K562 (cell line): ENCODE results near the gene PCBP3. TPM values are rescaled to one million over a fixed set of nuclear protein-coding genes. Genes with fewer than 3 reads are reported as not detected.

Experiments
- ATAC-seq: fragments of 200-7000 bp; cut with Tn5 transposase; 3 replicates; pipeline ENCODE4 v1.9.1; 2020; ENCODE audit warnings: moderate library complexity
- BruUV-seq: library from RNA; stranded (reverse); fragments of 400-500 nt; replicated peaks from 2 replicates; lab custom pipeline; 2021; lab: Mats Ljungman, UMichigan
- CTCF ChIA-PET: fragments of 300-600 bp; formaldehyde crosslinking; extraction: SDS; loops from one replicate; lab custom pipeline; 2021; ENCODE audit warnings: low intra/inter-chr PET ratio; lab: Yijun Ruan, JAX
- POLR2A ChIA-PET: fragments of 300-600, 350-650 bp; sonication (Branson Sonifier 250); formaldehyde crosslinking; extraction: SDS; loops from one replicate; lab custom pipeline; 2021; ENCODE audit warnings: antibody characterized with exemption, inconsistent platforms; lab: Yijun Ruan, JAX
- DNase-seq, 4 experiments: peaks; one replicate each; pipeline versions ENCODE4 v3.0.0 to v3.0.0-alpha.2; 2011 to 2018; ENCODE audit warnings: low spot score in 3 of 4, mixed read lengths in 3 of 4; ENCODE audit errors: extremely low read depth in 1 of 4
- FAIRE-seq: peaks from 2 replicates; lab custom pipeline; 2011; peaks lifted over from hg19 to GRCh38; lab: Jason Lieb, UNC
- H2AFZ ChIP-seq: 2 replicates; pipeline ENCODE4 v1.6.0; 2011; ENCODE audit warnings: low read depth, low read length, control low read depth, inconsistent platforms
- H3K27ac ChIP-seq: fragments of 200-600 bp; 3 replicates; pipeline ENCODE4 v1.8.0; 2011; ENCODE audit warnings: low read depth, mild to moderate bottlenecking, control low read depth, inconsistent platforms, low read length, moderate library complexity, mixed read lengths; ENCODE audit errors: extremely low read depth
- H3K27me3 ChIP-seq, 2 experiments: fragments of 300-600 bp in 1 of 2; 2 replicates in 1 of 2; 3 replicates in 1 of 2; pipeline versions ENCODE4 v1.6.0 to v1.8.0; 2011; ENCODE audit warnings: inconsistent platforms in 2 of 2, low read length in 2 of 2, mild to moderate bottlenecking in 1 of 2, mixed read lengths in 1 of 2, moderate library complexity in 1 of 2; ENCODE audit not compliant: control insufficient read depth in 2 of 2, insufficient read depth in 2 of 2
- H3K36me3 ChIP-seq: fragments of 300-600 bp; 3 replicates; pipeline ENCODE4 v1.8.0; 2011; ENCODE audit warnings: mild to moderate bottlenecking, low read length, inconsistent platforms; ENCODE audit not compliant: control insufficient read depth, insufficient read depth
- H3K4me1 ChIP-seq, 2 experiments: fragments of 200-600 bp in 1 of 2; replicated peaks in 1 of 2; 2 replicates in 1 of 2; 3 replicates in 1 of 2; pipeline versions ENCODE4 v1.5.1 to v1.8.0; 2011; ENCODE audit warnings: inconsistent platforms in 2 of 2, low read length in 2 of 2, mild to moderate bottlenecking in 1 of 2, mixed read lengths in 1 of 2, moderate library complexity in 1 of 2; ENCODE audit not compliant: control insufficient read depth in 2 of 2, insufficient read depth in 2 of 2
- H3K4me2 ChIP-seq: 2 replicates; pipeline ENCODE4 v1.6.1; 2011; ENCODE audit warnings: low read length, control low read depth, inconsistent platforms, mixed read lengths; ENCODE audit not compliant: insufficient read depth
- H3K4me3 ChIP-seq: fragments of 200-600 bp; sonication (generic), shearing (Covaris generic); 2 replicates; pipeline ENCODE4 v1.5.1; 2016; ENCODE audit warnings: control low read depth, inconsistent platforms
- H3K79me2 ChIP-seq: fragments of 200-600 bp; 3 replicates; pipeline ENCODE4 v1.8.0; 2011; ENCODE audit warnings: low read length, inconsistent platforms; ENCODE audit not compliant: control insufficient read depth, insufficient read depth
- H3K9ac ChIP-seq, 2 experiments: 2 replicates each; pipeline versions ENCODE4 v1.6.0 to v1.6.1; 2011; ENCODE audit warnings: low read depth in 2 of 2, low read length in 2 of 2, control low read depth in 1 of 2, inconsistent platforms in 1 of 2, mild to moderate bottlenecking in 1 of 2, mixed read lengths in 1 of 2; ENCODE audit not compliant: insufficient read depth in 1 of 2
- H3K9me1 ChIP-seq: one replicate; pipeline ENCODE4 v1.6.0; 2011; ENCODE audit warnings: inconsistent platforms, mild to moderate bottlenecking, low read length, moderate library complexity; ENCODE audit not compliant: control insufficient read depth, insufficient read depth
- H3K9me3 ChIP-seq: replicated peaks from 2 replicates; pipeline ENCODE4 v1.5.1; 2011; ENCODE audit warnings: low read depth, low read length, inconsistent platforms; ENCODE audit not compliant: control insufficient read depth, insufficient read depth
- H4K20me1 ChIP-seq: replicated peaks from 2 replicates; pipeline ENCODE4 v1.6.1; 2011; ENCODE audit warnings: low read length, inconsistent platforms, mixed read lengths; ENCODE audit not compliant: control insufficient read depth, insufficient read depth
- EZH2 ChIP-seq: IDR thresholded peaks from 2 replicates; pipeline ENCODE4 v1.6.1; 2012; ENCODE audit warnings: low read depth, mild to moderate bottlenecking, inconsistent platforms, low read length, borderline replicate concordance
- IRF9 ChIP-seq: fragments of 450-650 bp; IDR thresholded peaks from 2 replicates; pipeline ENCODE4 v1.6.1; 2016; ENCODE audit warnings: missing biosample characterization, missing genetic modification characterization
- KDM5B ChIP-seq: fragments of 200-600 bp; sonication (generic); IDR thresholded peaks from 2 replicates; pipeline ENCODE4 v1.6.1; 2012; ENCODE audit warnings: low read depth, mild to moderate bottlenecking, moderate library complexity, low read length, control low read depth, inconsistent platforms; ENCODE audit not compliant: insufficient replicate concordance
- KLF10 ChIP-seq: fragments of 250-450 bp; sonication (Bioruptor Pico); IDR thresholded peaks from 2 replicates; pipeline ENCODE4 v1.6.1; 2021; ENCODE audit warnings: matching md5 sums
- NONO ChIP-seq, 2 experiments: fragments of 200-400 bp in 1 of 2; fragments of 450-650 bp in 1 of 2; formaldehyde crosslinking in 1 of 2; IDR thresholded peaks; 2 replicates each; pipeline ENCODE4 v1.6.1; 2017; ENCODE audit warnings: low read depth in 2 of 2, mild to moderate bottlenecking in 2 of 2, moderate library complexity in 2 of 2, low read length in 1 of 2
- SIX5 ChIP-seq, 2 experiments: IDR thresholded peaks; 2 replicates each; pipeline ENCODE4 v1.6.1; 2011; ENCODE audit warnings: low read length in 2 of 2, borderline replicate concordance in 1 of 2, low read depth in 1 of 2, mild to moderate bottlenecking in 1 of 2, moderate library complexity in 1 of 2; ENCODE audit not compliant: insufficient read depth in 1 of 2
- SNIP1 ChIP-seq: fragments of 450-650 bp; IDR thresholded peaks from 2 replicates; pipeline ENCODE4 v1.7.1; 2017; ENCODE audit warnings: low read depth, mild to moderate bottlenecking
- TCF15 ChIP-seq: fragments of 250-450 bp; sonication (Bioruptor Pico); IDR thresholded peaks from 2 replicates; pipeline ENCODE4 v1.8.0; 2022; ENCODE audit warnings: moderate library complexity, mild to moderate bottlenecking, inconsistent platforms
- XRCC4 ChIP-seq: IDR thresholded peaks from one replicate; pipeline ENCODE4 v1.6.1; 2011; ENCODE audit not compliant: insufficient read depth, insufficient read length; ENCODE audit errors: extremely low read depth
- ZNF311 ChIP-seq: fragments of 250-450 bp; sonication (Bioruptor Pico); IDR thresholded peaks from 2 replicates; pipeline ENCODE4 v1.4.0; 2020; ENCODE audit warnings: mild to moderate bottlenecking, moderate library complexity
- ZNF695 ChIP-seq: fragments of 450-650 bp; formaldehyde crosslinking; IDR thresholded peaks from 2 replicates; pipeline ENCODE4 v1.4.0; 2020; ENCODE audit warnings: mild to moderate bottlenecking, moderate library complexity
- ZNF764 ChIP-seq: fragments of 250-450 bp; sonication (Bioruptor Pico); IDR thresholded peaks from 2 replicates; pipeline ENCODE4 v1.4.0; 2020; ENCODE audit warnings: low read depth, mild to moderate bottlenecking, moderate library complexity
- ZNF77 ChIP-seq: fragments of 250-450 bp; sonication (Bioruptor Pico); IDR thresholded peaks from 2 replicates; pipeline ENCODE4 v1.5.0; 2020
- WGBS: fragments of 100-300 bp; shearing (Covaris generic); methylation state at CpG from one replicate; pipeline ENCODE4 v1.1.6; 2016; ENCODE audit warnings: low coverage, mixed read lengths; ENCODE audit not compliant: insufficient coverage; ENCODE audit errors: missing lambda C conversion rate; 5-methylcytosine and 5-hydroxymethylcytosine counted together
- in situ Hi-C: fragments of 300-500 bp; cut with MboI; formaldehyde crosslinking; loops from 4 replicates; pipeline ENCODE4 v1.15.0; 2018; ENCODE audit warnings: inconsistent platforms, mixed read lengths
- intact Hi-C: fragments of 100-400 bp; cut with micrococcal nuclease; formaldehyde crosslinking; loops from 2 replicates; pipeline ENCODE4 v1.14.2; 2022
- polyA plus RNA-seq, 8 experiments: library from polyadenylated mRNA; depleted of rRNA in 4 of 8; stranded (reverse) in 5 of 8; unstranded in 3 of 8; fragments of >200 nt; fragmentation: Nextera tagmentation in 2 of 8; fragmentation: Illumina TruSeq in 1 of 8; extraction: Ambion mirVana in 2 of 8; extraction: Trizol in 1 of 8; gene quantifications; 2 replicates each; pipeline versions ENCODE4 v1.2.1 to v1.2.3, GENCODE V29; 2011 to 2014; ENCODE audit warnings: inconsistent platforms in 1 of 8, missing spikeins in 1 of 8
- total RNA-seq, 7 experiments: library from RNA; depleted of rRNA in 6 of 7; stranded (reverse); fragments of >200 nt in 6 of 7; fragmentation: Illumina TruSeq in 2 of 7; extraction: Trizol in 2 of 7; gene quantifications; 2 replicates each; pipeline versions ENCODE4 v1.2.1 to v1.2.3, GENCODE V29; 2011 to 2021; ENCODE audit warnings: low replicate concordance in 1 of 7
- TF ChIP-seq, protein P1 (sequence below), 3 experiments: IDR thresholded peaks in 2 of 3; conservative IDR thresholded peaks in 1 of 3; 2 replicates each; pipeline ENCODE4 v1.5.1; 2011 to 2012; ENCODE audit warnings: low read length in 3 of 3, mild to moderate bottlenecking in 3 of 3, control low read depth in 2 of 3, improper control_type of control experiment in 1 of 3, inconsistent platforms in 1 of 3, low read depth in 1 of 3, mixed read lengths in 1 of 3, moderate library complexity in 1 of 3; ENCODE audit not compliant: insufficient read depth in 2 of 3
- TF ChIP-seq, protein P2 (sequence below): fragments of 450-650 bp; IDR thresholded peaks from 2 replicates; pipeline ENCODE4 v1.6.1; 2018; ENCODE audit warnings: mild to moderate bottlenecking, low read depth; ENCODE audit not compliant: partially characterized antibody

Gene PCBP3
- total and polyA plus RNA-seq, 9 of the 15 experiments (the other 6 are each of a cell fraction or from before 2014, with no cell fraction given) = 0.18 TPM; not detected in 8

- WGBS = under 1% methylated on average over 29 of the region's 29 CpGs
- Histone ChIP-seq H3K27me3 (peaks cover 28 to 47% of the 10 kb centered on the region in 2 experiments), H3K9me3 (no peaks in the 10 kb centered on the region), H3K27ac (no peak overlapping the region), H3K36me3 (no peaks in the 10 kb centered on the region), H3K4me3 (no peak overlapping the region), H3K4me1 (peaks cover 0 to 7% of the 10 kb centered on the region in 2 experiments; a peak in 1 of 5 replicates), H4K20me1 (peaks cover 3% of the 10 kb centered on the region; the same call in 1 of the 2 replicates), H3K9me1 (no peaks in the 10 kb centered on the region), H2AFZ (no peak overlapping the region; the same call in 1 of the 2 replicates), H3K4me2 (no peak overlapping the region), H3K79me2 (no peaks in the 10 kb centered on the region), H3K9ac (no peak overlapping the region)
- in situ Hi-C loops (no loop called here), intact Hi-C loops (no loop called here)
- FAIRE-seq (peak; percentile 89), DNase-seq (peak; percentile 64 to 86 (median 71)), ATAC-seq (peak; percentile 96)
- CTCF ChIA-PET = interaction anchor here (1.2 kb wide), 1 partner anchor 60 kb away, joined by 3 read pairs; no protein-coding TSS in a partner anchor
- no TSS peak for BruUV-seq
- POLR2A ChIA-PET = interaction anchor here (1.1 to 1.2 kb wide), 3 partner anchors 9 to 18 kb away, joined by 3 to 5 read pairs (median 5); no protein-coding TSS in a partner anchor
- TF ChIP-seq KDM5B (no peak), XRCC4 (no peak), ZNF311 (CRISPR knock-in tag) (no peak), ZNF695 (CRISPR knock-in tag) (no peak), KLF10 (CRISPR knock-in tag) (no peak), EZH2 (no peak), ZNF764 (CRISPR knock-in tag) (no peak), SIX5 (IDR thresholded peaks at IDR 0.05; ENCODE audit: borderline replicate concordance in 1 of 2, insufficient read depth in 1 of 2, low read depth in 1 of 2, low read length in 2 of 2) (no peak), NONO (IDR thresholded peaks at IDR 0.05; ENCODE audit: low read depth in 2 of 2, low read length in 1 of 2) (no peak), ZNF77 (CRISPR knock-in tag) (no peak), SNIP1 (no peak), TCF15 (no peak), IRF9 (tag) (no peak)
- TF ChIP-seq, protein P1, sequence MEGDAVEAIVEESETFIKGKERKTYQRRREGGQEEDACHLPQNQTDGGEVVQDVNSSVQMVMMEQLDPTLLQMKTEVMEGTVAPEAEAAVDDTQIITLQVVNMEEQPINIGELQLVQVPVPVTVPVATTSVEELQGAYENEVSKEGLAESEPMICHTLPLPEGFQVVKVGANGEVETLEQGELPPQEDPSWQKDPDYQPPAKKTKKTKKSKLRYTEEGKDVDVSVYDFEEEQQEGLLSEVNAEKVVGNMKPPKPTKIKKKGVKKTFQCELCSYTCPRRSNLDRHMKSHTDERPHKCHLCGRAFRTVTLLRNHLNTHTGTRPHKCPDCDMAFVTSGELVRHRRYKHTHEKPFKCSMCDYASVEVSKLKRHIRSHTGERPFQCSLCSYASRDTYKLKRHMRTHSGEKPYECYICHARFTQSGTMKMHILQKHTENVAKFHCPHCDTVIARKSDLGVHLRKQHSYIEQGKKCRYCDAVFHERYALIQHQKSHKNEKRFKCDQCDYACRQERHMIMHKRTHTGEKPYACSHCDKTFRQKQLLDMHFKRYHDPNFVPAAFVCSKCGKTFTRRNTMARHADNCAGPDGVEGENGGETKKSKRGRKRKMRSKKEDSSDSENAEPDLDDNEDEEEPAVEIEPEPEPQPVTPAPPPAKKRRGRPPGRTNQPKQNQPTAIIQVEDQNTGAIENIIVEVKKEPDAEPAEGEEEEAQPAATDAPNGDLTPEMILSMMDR (IDR thresholded peaks at IDR 0.05 in 2 of 3, conservative IDR thresholded peaks at IDR 0.05 in 1 of 3; ENCODE audit: insufficient read depth in 2 of 3, low read depth in 1 of 3, low read length in 3 of 3) = peak; percentile 66 to 82 (median 73)
- TF ChIP-seq, protein P2, sequence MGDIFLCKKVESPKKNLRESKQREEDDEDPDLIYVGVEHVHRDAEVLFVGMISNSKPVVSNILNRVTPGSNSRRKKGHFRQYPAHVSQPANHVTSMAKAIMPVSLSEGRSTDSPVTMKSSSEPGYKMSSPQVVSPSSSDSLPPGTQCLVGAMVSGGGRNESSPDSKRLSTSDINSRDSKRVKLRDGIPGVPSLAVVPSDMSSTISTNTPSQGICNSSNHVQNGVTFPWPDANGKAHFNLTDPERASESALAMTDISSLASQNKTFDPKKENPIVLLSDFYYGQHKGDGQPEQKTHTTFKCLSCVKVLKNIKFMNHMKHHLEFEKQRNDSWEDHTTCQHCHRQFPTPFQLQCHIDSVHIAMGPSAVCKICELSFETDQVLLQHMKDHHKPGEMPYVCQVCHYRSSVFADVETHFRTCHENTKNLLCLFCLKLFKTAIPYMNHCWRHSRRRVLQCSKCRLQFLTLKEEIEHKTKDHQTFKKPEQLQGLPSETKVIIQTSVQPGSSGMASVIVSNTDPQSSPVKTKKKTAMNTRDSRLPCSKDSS = no peak
Observed at GRCh38 chr21:45880097-45881068, 236.9 kb downstream of the PCBP3 start.
